BJ (cell line): ENCODE measurements around the gene DEDD2. TPM values are rescaled to one million over a fixed set of nuclear protein-coding genes. Genes with fewer than 3 reads are reported as not detected.

Experiments used
- CTCF ChIA-PET: fragments of 350-600 bp; formaldehyde crosslinking; extraction: SDS; loops from one replicate; lab custom pipeline; 2021; ENCODE audit warnings: antibody characterized with exemption, inconsistent platforms; lab: Yijun Ruan, JAX
- POLR2A ChIA-PET: fragments of 300-600 bp; sonication (Branson Sonifier 250); formaldehyde crosslinking; extraction: SDS; loops from one replicate; lab custom pipeline; 2021; ENCODE audit warnings: antibody characterized with exemption; lab: Charles Lee
- DNase-seq: peaks from one replicate; pipeline ENCODE4 v3.0.0-alpha.2; 2011; ENCODE audit warnings: low read depth
- H3K27me3 ChIP-seq: 2 replicates; pipeline ENCODE4 v1.6.0; 2011; ENCODE audit warnings: low read length; ENCODE audit not compliant: control insufficient read depth, insufficient read depth
- H3K36me3 ChIP-seq: 2 replicates; pipeline ENCODE4 v1.5.1; 2011; ENCODE audit warnings: low read length; ENCODE audit not compliant: control insufficient read depth, insufficient read depth
- H3K4me3 ChIP-seq: 2 replicates; pipeline ENCODE4 v1.5.1; 2011; ENCODE audit warnings: low read depth, mild to moderate bottlenecking, control low read depth, low read length
- polyA plus RNA-seq: library from polyadenylated mRNA; depleted of rRNA; stranded (reverse); fragments of >200 nt; gene quantifications from 2 replicates; pipeline ENCODE4 v1.2.3, GENCODE V29; 2011
- TF ChIP-seq, protein P1 (sequence below): IDR thresholded peaks from 2 replicates; pipeline ENCODE4 v1.5.1; 2011; ENCODE audit warnings: low read depth, mild to moderate bottlenecking, control low read depth, inconsistent platforms, low read length, moderate library complexity; ENCODE audit not compliant: insufficient read depth

Gene DEDD2
- polyA plus RNA-seq, 1 experiment: 30.4 TPM

DNA sequence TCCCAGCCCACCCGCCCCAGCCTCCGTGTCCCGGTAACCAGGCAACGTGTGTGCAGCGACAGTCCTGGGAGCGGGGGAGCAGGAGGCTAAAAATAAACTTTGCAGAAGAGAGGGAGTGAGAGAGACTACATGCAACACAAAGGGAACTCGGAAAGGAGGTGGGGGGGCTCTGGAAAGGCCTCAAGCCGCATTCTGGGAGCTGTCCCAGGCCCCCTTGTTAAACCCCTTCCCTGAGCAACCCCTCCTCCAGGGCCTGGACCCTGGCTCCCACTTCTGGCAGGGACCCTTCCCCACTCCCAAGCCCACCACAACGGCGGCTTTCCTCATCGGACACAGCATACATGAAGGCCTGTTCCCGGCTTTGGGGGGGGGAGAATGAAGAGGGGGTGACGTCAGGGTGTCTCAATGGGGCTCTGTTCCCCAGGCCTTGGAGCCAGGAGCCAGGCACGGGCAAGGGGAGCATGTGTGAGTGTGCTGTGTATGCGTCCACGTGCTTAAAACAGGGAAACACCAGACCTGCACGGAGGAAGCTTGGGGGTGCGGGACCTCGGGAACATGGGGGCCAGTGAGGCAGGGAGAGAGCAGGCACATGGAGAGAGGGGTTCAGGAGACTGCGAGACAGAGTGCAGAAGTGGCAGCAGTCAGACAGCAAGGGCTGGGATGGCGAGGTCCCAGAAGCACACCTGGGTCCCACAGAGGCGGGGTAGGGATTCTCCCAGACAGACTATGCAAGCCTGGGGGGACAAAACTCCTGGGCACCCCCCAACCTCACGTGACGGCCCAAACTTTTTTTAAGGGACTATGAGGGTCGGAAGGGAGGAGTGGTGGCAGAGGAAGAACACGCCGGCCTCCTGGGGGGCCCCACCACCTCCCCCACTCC lies 35.1 kb upstream of the DEDD2 start:
- Histone ChIP-seq H3K27me3 (no peaks in the 10 kb centered on the region), H3K36me3 (peaks cover 10% of the 10 kb centered on the region), H3K4me3 (peak overlapping the region; percentile 100)
- TF ChIP-seq, protein P1, sequence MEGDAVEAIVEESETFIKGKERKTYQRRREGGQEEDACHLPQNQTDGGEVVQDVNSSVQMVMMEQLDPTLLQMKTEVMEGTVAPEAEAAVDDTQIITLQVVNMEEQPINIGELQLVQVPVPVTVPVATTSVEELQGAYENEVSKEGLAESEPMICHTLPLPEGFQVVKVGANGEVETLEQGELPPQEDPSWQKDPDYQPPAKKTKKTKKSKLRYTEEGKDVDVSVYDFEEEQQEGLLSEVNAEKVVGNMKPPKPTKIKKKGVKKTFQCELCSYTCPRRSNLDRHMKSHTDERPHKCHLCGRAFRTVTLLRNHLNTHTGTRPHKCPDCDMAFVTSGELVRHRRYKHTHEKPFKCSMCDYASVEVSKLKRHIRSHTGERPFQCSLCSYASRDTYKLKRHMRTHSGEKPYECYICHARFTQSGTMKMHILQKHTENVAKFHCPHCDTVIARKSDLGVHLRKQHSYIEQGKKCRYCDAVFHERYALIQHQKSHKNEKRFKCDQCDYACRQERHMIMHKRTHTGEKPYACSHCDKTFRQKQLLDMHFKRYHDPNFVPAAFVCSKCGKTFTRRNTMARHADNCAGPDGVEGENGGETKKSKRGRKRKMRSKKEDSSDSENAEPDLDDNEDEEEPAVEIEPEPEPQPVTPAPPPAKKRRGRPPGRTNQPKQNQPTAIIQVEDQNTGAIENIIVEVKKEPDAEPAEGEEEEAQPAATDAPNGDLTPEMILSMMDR: no peak
- CTCF ChIA-PET: interaction anchor here (0.7 to 4.5 kb wide), 4 partner anchors 18 to 45 kb away, joined by 3 to 42 read pairs (median 8); no protein-coding TSS in a partner anchor
- DNase-seq: no peak
- POLR2A ChIA-PET: no interaction called here

DNA sequence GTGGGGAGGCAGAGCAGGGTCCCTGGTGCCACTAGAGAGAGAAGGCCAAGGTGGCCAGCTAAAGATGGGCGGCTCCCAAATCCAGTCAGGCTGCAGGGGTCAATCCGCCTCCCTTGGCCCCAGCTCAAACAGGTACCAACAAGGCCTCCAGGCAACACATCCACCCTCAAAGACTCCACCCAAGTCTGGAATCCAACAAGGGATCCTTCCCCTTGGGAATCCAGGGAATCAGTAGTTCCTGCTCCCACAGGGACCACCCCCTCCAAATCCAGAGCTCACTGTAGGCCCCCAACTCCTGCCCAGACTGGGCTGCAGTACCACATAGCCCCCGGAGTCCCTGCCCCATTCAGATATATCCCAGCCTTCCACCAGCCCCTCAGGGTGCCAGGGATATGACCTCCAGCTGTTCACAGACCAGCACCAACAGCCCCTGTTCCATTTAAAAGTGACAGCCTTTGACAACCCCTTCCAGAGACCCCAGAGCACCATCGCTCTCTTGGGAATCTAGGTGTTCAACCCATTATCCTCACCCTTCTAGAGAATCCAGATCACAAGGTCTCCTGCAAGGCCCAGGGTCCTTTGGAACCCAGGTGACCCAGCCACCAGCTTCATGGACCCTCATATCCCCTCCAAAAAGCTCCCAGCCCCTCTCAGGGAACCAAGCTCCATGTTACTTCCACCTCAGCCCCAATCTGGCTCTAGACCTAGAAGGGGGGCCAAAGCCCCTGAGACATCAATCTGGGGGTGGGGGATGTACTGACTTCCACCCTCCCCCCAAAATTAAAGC lies 34.3 kb upstream of the DEDD2 start:
- CTCF ChIA-PET: interaction anchor here (0.6 to 4.5 kb wide), 5 partner anchors 28 to 140 kb away, joined by 3 to 42 read pairs (median 7); no protein-coding TSS in a partner anchor
- no peaks in the 10 kb centered on the region for H3K27me3 ChIP-seq
- peaks cover 10% of the 10 kb centered on the region for H3K36me3 ChIP-seq
- TF ChIP-seq, protein P1: no peak
- POLR2A ChIA-PET: no interaction called here
- DNase-seq: no peak
- peak overlapping the region; percentile 100 for H3K4me3 ChIP-seq

DNA sequence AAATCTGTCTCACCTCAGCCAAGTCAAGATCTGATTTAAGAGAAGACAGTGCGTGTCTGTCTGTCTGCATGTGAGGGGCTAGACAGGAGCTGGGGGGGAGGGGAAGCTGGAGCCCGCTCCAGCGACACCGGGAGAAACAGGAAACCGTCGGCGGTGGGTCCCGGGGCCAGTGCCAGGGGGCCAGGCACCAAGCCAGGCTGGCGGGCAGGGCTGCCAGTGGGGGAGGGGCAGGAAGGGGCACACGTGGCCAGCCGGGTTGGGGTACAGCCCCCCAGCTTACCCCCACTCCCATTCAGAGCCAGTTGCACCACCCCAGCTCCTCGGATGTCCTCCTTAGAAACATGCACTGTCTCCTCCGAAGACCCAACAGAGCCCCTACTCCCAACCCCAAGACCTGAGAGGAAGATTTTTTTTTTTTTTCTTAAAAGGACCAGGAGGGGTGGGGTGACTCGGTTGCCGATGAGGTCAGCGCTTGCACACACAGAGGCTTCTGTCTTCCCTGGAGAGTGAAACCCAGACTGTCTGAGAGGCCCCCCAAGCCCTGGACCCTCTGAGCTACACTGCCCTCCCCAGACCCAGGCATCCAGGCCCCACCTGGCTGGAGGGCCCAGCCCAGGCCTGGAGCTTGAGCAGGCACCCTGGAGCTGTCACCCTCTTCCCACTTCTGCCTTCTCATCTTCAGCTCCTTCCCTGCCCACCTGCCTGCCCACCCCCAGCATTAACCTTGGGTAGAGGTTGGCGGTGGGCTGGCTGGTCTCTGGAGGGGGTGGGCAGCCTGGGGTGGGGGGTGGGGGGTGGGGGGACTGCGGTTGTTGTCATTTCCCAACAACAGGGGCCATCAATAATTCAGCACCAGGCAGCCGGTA lies 33.4 kb upstream of the DEDD2 start:
- TF ChIP-seq, protein P1: no peak
- ChIA-PET POLR2A (interaction anchor here (0.7 kb wide), 1 partner anchor 8 kb away, joined by 8 read pairs; no protein-coding TSS in a partner anchor), CTCF (interaction anchor here (0.9 to 4.5 kb wide), 5 partner anchors 29 to 170 kb away, joined by 4 to 42 read pairs (median 7); no protein-coding TSS in a partner anchor)
- 0 out of 2 replicates have a peak overlapping the region, but pooled peaks have one; percentile 4 for H3K4me3 ChIP-seq
- H3K27me3 ChIP-seq: no peaks in the 10 kb centered on the region
- DNase-seq: no peak
- peaks cover 12% of the 10 kb centered on the region for H3K36me3 ChIP-seq

DNA sequence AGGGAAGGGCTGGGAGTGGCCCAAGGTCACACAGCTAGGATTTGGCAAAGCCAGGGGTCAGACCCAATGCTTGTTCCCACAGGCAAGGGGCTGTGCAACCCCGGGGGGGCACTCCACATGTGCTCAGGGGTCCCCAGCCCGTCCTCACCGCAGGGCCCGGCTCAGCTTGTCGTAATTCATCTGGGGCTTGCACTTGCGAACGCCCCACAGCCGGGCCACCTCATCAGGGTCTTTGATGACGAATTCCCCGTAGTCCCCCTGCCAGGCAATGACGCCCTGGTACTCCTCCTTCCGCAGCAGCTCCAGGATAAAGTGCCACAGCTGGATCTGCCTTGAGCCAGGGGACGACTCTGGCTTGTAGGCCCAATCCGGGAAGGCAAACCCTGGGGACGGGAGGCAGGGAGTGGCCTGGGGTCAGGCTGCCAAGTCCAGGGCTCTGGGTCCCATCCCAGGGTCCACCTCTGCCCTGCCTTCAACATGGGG lies 32.7 kb upstream of the DEDD2 start:
- no peak for DNase-seq
- CTCF ChIA-PET: interaction anchor here (0.9 to 4.5 kb wide), 3 partner anchors 30 to 169 kb away, joined by 4 to 42 read pairs (median 5); no protein-coding TSS in a partner anchor
- H3K4me3 ChIP-seq: no peak overlapping the region
- H3K36me3 ChIP-seq: peaks cover 12% of the 10 kb centered on the region
- TF ChIP-seq, protein P1: no peak
- POLR2A ChIA-PET: interaction anchor here (0.7 kb wide), 1 partner anchor 7 kb away, joined by 8 read pairs; no protein-coding TSS in a partner anchor
- H3K27me3 ChIP-seq: no peaks in the 10 kb centered on the region
